Measurements from ENCODE around the gene FDX2. TPM values are rescaled to one million over a fixed set of nuclear protein-coding genes. Genes with fewer than 3 reads are reported as not detected.

Gene FDX2
- total and polyA plus RNA-seq, 8 donors, result 16.0 to 25.4 (median 19.6) TPM

DNA sequence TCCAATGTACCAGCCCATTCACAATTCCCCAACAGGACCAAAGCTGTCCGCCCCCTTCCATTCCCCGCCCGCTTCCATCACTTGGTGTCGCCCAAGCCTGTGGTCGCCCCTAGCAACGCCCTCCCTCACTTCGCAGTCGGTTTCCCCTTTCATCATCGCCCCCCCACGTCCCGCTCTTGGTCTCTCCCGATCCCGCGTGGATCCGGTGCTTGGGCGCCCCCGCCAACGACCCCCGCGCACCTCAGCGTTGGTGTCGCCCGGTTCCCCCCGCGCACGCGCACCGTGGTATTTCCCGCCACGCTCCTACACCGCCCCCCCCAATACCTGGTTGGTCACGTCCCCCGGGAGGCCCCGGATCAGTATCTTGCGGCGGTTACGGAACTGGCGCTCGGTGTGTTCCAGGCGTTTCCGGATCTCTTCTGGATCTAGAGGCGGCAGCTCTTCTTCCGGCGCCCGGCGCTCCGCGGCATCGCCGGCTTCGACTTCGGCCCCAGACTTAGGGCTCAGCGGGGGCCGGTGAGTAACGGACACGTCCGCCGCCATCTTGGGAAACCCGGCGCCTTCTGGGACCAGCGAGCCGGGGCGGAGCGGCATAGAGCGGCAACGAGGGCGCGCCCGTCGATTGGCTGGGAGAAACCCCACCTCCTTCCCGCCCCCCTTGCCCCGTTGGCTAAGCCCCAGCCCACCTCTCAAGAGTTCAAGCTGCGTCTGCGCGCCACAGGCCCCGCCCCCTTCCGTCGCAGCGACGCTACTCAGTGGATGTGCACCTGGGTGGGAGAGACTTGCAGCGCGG, 17.3 kb upstream of the FDX2 start, which contains the start of gene RAVER1:
Gene RAVER1 (minus strand): TSS at position 565 of the 793 bp plus-strand sequence. CDS start 22 bp downstream, at position 543.
- TF ChIP-seq CTCF (IDR thresholded peaks at IDR 0.05), result no peak
- peaks cover 10 to 55% of the 10 kb centered on the region in 2 donors for H3K4me1 ChIP-seq
- no peaks in the 10 kb centered on the region for H3K27me3 ChIP-seq
- H3K27ac ChIP-seq, result peak within 1 kb of the TSS; percentile 87
- H3K9me3 ChIP-seq, result no peaks in the 10 kb centered on the region
- ATAC-seq (peak; percentile 91), DNase-seq (peak; percentile 95 to 99 (median 98))
- peaks cover 0 to 36% of the 10 kb centered on the region in 2 donors for H3K36me3 ChIP-seq
- intact Hi-C loops (cut with DNase I), result no loop called here
- H3K4me3 ChIP-seq, result peak within 1 kb of the TSS; percentile 71 to 82

DNA sequence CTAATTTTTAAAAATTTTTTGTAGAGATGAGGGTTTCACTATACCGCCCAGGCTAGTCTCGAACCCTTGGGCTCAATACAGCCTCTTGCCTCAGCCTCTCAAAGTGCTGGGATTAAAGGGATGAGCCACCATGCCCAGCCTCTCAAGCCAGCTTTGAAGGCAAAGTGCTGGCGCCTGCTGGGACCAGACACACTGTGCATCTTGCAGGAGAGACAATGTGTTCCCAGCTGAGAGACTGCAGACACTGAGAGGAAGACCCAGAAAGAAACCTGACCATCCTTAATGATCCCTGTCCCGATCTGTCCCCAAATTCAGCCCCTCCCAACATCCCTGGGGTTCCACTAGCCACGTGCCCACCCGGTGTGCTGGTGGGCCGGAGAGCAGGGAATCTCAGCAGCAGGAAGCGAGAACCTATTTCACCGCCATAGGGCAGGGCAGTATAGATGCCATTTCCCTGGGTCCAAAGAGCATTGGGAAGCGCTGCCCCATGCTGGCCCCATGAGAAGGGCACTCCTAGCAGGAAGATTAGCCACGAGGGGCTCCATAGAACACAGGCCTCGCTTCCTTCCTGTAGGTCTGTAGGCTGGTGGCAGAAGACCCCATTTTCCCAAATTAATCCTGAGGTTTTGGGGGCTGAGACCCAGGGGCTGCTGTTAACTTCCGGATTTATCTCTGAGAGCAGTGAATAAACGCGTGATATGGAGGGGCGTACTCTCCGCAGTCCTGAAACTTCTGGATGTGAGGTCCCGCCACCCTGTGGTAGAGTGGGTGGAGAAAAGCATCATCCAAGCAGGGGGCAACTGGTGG, 16.5 kb upstream of the FDX2 start:
- Histone ChIP-seq H3K27ac (peak overlapping the region; percentile 87), H3K9me3 (no peaks in the 10 kb centered on the region), H3K4me1 (peaks cover 10 to 47% of the 10 kb centered on the region in 2 donors), H3K4me3 (peak overlapping the region; percentile 71 to 82), H3K27me3 (no peaks in the 10 kb centered on the region), H3K36me3 (peaks cover 0 to 44% of the 10 kb centered on the region in 2 donors)
- no peak for TF ChIP-seq CTCF (IDR thresholded peaks at IDR 0.05)
- no peak for ATAC-seq
- DNase-seq, result no peak
- intact Hi-C loops (cut with DNase I), result no loop called here

DNA sequence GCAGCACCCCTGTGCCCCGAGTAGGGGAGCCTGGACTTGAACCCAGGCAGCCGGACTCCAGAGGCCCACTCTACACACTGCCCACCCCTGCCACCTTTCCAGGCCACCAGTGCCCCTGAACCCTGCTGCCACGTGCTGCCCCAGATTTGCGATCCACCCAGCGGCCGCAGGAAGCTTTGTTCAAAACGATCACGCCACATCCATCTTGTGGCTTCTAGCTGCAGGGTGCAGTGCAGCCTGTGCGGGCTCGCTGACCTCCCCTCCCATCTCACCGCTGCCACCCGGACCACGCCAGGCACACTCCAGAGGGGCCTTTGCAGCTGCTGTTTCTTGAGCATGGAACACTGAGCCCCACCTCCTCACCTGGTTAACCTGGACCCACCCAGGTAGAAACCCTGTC, 13.7 kb upstream of the FDX2 start:
- ATAC-seq (no peak), DNase-seq (no peak)
- peaks cover 0 to 63% of the 10 kb centered on the region in 2 donors for H3K36me3 ChIP-seq

GRCh38 chr19:10328558-10329429, 13.0 kb upstream of the FDX2 start:
- no peak for DNase-seq
- ATAC-seq, result no peak
- Histone ChIP-seq H3K27ac (no peak overlapping the region), H3K27me3 (no peaks in the 10 kb centered on the region), H3K4me3 (no peak overlapping the region), H3K9me3 (no peaks in the 10 kb centered on the region), H3K4me1 (peaks cover 9 to 19% of the 10 kb centered on the region in 2 donors), H3K36me3 (peaks cover 3 to 70% of the 10 kb centered on the region in 2 donors)
- TF ChIP-seq CTCF (IDR thresholded peaks at IDR 0.05), result no peak
- intact Hi-C loops (cut with DNase I), result no loop called here

More for the DNA sequence above, 13.7 kb upstream of the FDX2 start:
- H3K4me1 ChIP-seq, result peaks cover 10 to 26% of the 10 kb centered on the region in 2 donors
- intact Hi-C loops (cut with DNase I), result no loop called here
- no peaks in the 10 kb centered on the region for H3K9me3 ChIP-seq
- H3K4me3 ChIP-seq, result no peak overlapping the region
- no peaks in the 10 kb centered on the region for H3K27me3 ChIP-seq
- no peak for TF ChIP-seq CTCF (IDR thresholded peaks at IDR 0.05)
- H3K27ac ChIP-seq, result no peak overlapping the region
